PFSK-1 (cell line): Measurements from ENCODE around the gene TOM1L2.

Source experiments
- POLR2AphosphoS5 ChIP-seq: IDR thresholded peaks from 2 replicates; pipeline ENCODE4 v1.6.1; 2012; ENCODE audit warnings: low read depth, mild to moderate bottlenecking, control low read depth, low read length, moderate library complexity
- REST ChIP-seq, 2 experiments: IDR thresholded peaks; 2 replicates each; pipeline versions ENCODE4 v1.6.1 to v1.8.0; 2011 to 2012; ENCODE audit warnings: low read depth in 2 of 2, low read length in 2 of 2, control low read depth in 1 of 2, inconsistent platforms in 1 of 2, mild to moderate bottlenecking in 1 of 2, moderate library complexity in 1 of 2; ENCODE audit not compliant: insufficient read depth in 1 of 2
- SIN3A ChIP-seq: IDR thresholded peaks from 2 replicates; pipeline ENCODE4 v1.6.1; 2012; ENCODE audit warnings: mild to moderate bottlenecking, low read length, moderate library complexity, borderline replicate concordance; ENCODE audit not compliant: insufficient read depth
- TAF1 ChIP-seq: IDR thresholded peaks from 2 replicates; pipeline ENCODE4 v1.6.1; 2012; ENCODE audit warnings: low read length, control low read depth, borderline replicate concordance; ENCODE audit not compliant: insufficient read depth

- TF ChIP-seq POLR2AphosphoS5, result no peak
- TF ChIP-seq REST (IDR thresholded peaks at IDR 0.05; ENCODE audit: insufficient read depth in 1 of 2, low read depth in 2 of 2, low read length in 2 of 2), result no peak
- no peak for TF ChIP-seq TAF1
- TF ChIP-seq SIN3A, result no peak
Measured at GRCh38 chr17:17951524-17951923, 20.7 kb downstream of the TOM1L2 start.
